Right ventricle myocardium inferior (tissue), 1 donor: ENCODE data around the gene MAN1A1. TPM values are rescaled to one million over a fixed set of nuclear protein-coding genes. Genes with fewer than 3 reads are reported as not detected.
A peak's percentile ranks its signal among the peaks of the same experiment; 100 is the strongest.

ENCODE experiments used
- ATAC-seq: fragments of 200-7000 bp; cut with Tn5 transposase; one replicate; pipeline ENCODE4 v1.9.1; 2020; ENCODE audit warnings: mild to moderate bottlenecking, moderate library complexity
- DNase-seq: peaks from one replicate; pipeline ENCODE4 v3.0.0; 2021; ENCODE audit errors: missing footprints
- intact Hi-C: fragments of 100-400 bp; cut with DNase I; formaldehyde crosslinking; loops from one replicate; pipeline ENCODE4 v1.11.0; 2022
- total RNA-seq: library from RNA; stranded (reverse); fragmentation: NEBNext Ultra II Directional; extraction: Animal tissue kit (Norgen Biotek cat#: 25700); gene quantifications from one replicate; pipeline ENCODE4 v1.2.1, GENCODE V29; 2021
- donor health status: DM: no; HTN: yes; CAD: no; lungs with severe emphysema.

MAN1A1 gene
- total RNA-seq, 1 donor from 2014 or later = 22.4 TPM

- no peak for DNase-seq
- intact Hi-C loops = no loop called here
- no peak for ATAC-seq
Observed at GRCh38 chr6:119257726-119258125, 91.8 kb downstream of the MAN1A1 start.

DNA sequence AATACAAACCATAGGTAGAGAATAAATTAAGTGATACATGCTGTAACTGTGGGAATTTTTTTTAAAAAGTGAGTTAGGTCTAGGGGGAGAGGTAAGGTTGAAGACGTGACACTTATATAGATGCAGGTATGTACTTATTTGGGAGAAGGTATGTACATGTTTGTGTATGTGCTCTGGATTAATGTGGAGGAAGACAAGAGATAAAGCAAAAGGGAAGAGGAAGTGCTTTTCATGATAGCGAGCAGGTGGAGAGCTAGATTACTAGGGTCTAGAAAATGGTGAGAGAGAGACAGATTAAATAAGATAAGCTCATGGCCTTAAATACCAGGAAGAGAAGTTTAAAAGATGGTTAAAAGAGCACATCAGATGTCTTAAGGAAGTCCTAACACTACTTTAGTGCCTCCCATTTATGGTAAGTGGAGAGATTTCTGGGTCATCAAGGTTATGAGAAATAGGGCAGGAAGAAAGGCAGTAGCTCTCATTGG lies 92.5 kb downstream of the MAN1A1 start:
- intact Hi-C loops = no loop called here
- ATAC-seq (no peak), DNase-seq (no peak)

DNA sequence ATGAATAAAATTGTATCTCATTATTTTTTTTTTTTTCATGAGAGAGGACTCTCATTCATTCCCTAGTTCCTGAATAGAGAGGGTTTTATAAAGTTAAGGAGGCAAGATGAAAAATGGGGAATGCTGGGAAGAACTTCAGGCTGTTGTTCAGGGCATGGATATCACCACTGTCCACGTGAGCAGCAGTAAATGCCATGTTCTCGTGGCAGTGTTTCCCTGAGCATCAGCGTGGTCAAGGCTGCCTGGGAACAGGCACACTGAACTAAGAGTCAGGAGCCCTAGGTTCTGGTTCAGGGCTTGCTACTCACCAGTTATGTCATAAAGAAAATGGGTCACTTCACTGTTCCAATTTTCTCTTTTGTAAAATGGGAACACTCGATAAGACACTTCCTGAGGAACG lies 93.2 kb downstream of the MAN1A1 start:
- DNase-seq (no peak), ATAC-seq (no peak)
- intact Hi-C loops = no loop called here

DNA sequence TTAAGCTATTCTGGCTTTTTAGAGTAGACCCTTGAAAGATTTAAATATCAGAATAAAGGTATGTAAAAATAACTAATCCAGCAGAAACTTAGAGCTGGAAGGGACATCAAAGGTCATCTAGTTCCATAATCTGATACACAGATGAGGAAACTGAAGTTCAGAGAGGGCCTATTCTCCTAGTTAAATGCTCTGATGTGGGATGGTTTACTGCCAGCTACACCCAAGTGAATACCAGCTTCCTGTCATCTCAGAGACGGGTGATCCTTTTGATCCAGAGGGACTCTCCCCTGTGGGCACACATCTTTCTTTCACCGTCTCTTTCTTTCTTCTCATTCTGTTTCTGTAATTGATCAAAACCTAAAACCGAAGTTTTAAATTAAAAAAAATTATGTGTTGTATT lies 94.1 kb downstream of the MAN1A1 start:
- DNase-seq (no peak), ATAC-seq (no peak)
- intact Hi-C loops = no loop called here

GRCh38 chr6:119250036-119250435 lies 99.5 kb downstream of the MAN1A1 start:
- DNase-seq (no peak), ATAC-seq (no peak)
- intact Hi-C loops = no loop called here

- intact Hi-C loops = no loop called here
- ATAC-seq (no peak), DNase-seq (no peak)
Observed at GRCh38 chr6:119249319-119249718, 100.2 kb downstream of the MAN1A1 start.

DNA sequence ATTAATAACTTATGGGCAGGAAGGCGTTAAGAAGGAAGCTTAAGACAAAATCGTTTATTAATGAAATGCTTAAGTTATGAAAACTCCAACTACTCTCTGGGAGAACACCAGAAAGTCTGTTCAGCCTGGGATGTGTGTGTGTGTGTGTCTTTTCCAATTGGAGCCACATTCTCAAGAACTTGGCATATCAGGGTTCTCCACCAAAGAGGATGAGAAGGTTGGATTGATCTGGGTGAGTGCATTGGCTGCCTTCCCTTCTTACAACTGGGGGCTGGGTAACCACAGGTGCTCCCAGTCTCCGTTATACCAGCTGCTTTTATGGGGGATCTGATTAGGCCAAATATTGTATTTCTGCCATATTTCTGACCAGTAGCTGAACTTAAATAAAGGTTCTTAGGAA lies 102.1 kb downstream of the MAN1A1 start:
- no peak for DNase-seq
- ATAC-seq = no peak
- intact Hi-C loops = no loop called here

GRCh38 chr6:119243657-119244056 lies 105.9 kb downstream of the MAN1A1 start:
- ATAC-seq (no peak), DNase-seq (no peak)
- intact Hi-C loops = no loop called here

GRCh38 chr6:119243037-119243436 lies 106.5 kb downstream of the MAN1A1 start:
- no peak for ATAC-seq
- intact Hi-C loops = no loop called here
- no peak for DNase-seq

DNA sequence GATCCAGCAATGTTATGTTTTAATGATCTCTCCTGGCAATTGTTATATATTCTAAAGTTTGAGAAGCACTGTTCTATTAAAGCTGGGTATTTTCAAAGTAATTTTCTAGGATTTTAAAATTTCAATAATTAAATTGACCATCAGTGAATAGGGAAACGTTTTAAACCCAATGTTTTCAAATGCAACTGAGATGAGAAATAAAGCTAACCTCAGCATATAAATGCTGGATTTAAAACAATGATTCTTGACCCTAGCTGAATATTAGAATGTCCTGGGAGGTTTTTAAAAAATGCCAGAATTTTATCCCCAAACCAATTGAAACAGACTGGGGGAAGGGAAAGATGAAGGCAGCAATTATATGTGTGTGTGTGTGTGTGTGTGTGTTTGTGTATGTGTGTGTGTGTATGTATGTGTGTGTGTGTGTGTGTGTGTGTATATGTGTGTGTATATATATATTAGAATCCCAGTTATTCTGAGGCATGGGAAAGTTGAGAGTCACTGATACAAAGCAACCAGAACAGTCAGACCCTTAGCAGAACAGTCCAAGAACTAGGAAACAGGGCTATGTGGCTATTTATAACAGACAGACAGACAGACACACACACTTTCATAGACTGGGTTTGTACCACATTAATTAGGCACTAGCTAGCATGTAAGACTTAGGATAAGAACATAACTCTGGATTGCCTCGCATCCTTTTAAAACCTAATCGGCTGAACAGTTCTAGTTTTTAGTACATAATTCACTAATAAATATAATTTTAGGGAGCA lies 107.8 kb downstream of the MAN1A1 start:
- ATAC-seq (no peak), DNase-seq (no peak)
- intact Hi-C loops = no loop called here

DNA sequence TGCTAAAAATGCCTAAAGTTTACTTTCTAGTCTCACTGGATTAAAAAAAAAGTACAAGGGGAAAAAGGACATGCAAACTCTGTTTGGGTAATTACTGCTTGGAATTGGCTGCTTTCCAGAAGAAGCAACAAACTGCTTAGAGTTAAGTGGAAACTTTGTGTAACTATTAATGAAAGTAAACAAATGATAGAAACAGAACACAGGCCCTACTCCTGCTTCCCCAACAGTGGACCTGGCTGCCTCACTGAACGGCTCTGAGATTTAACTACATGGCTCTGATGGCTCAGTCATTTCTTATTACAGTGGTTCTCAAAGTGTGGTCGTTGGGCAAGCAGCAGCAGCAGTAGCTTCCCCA lies 108.5 kb downstream of the MAN1A1 start:
- DNase-seq (no peak), ATAC-seq (peak; percentile 39)
- intact Hi-C loops = no loop called here

- intact Hi-C loops = no loop called here
- ATAC-seq (no peak), DNase-seq (no peak)
Observed at GRCh38 chr6:119240257-119241110, 109.1 kb downstream of the MAN1A1 start.

DNA sequence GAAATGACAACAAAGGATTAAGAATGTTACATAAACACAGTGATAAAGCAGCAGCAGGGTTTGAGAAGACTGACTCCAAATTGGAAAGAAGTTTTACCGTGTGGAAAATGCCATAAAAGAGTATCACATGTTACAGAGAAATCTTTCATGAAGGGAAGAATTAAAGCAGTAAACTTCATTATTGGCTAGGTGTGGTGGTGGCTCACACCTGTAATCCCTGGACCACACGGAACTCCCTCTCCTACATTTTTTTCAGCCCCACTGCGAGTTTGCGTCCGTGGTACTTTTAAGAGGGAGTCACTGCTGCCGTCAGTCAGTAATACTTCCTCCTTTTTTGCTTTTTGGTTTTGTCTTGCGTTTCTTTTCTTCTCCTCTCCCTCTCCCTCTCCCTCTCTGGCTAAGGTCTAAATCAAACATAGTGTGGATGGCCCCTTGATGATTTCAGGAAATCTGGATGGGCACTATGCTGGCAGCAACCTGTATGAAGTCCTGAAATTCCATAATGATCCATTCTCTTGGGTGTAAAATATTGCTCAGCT lies 112.3 kb downstream of the MAN1A1 start:
- intact Hi-C loops = no loop called here

DNA sequence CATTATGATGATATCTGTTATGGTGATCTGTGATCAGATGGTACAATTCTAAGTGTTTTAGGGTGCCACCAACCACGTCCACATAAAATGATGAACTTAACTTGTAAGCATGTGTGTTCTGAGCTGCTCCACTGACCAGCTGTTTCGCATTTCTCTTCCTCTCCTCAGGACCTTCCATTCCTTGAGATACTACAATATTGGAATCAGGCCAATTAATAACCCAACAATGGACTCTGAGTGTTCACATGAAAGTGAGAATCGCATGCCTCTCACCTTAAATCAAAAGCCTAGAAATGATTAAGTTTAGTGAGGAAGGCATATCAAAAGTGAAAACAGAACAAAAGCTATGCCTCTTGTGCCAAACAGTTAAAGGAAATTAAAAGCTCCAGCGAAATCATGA lies 114.6 kb downstream of the MAN1A1 start:
- no peak for DNase-seq
- intact Hi-C loops = no loop called here
- ATAC-seq = no peak

More for the DNA sequence above, 112.3 kb downstream of the MAN1A1 start:
- ATAC-seq (no peak), DNase-seq (no peak)

DNA sequence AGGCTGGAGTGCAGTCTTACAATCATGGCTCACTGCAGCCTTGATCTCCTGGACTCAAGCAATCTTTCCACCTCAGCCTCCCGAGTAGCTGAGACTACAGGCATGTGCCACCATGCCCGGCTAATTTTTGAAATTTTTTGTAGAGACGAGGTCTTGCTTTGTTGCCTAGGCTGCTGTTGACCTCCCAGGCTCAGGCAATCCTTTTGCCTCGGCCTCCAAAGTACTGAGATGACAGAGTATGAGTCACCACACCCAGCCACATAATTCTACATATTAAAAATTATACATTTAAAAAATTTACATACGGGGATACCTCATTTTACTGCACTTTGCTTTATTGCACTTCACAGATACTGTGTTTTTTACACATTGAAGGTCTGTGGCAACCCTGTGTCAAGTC lies 115.1 kb downstream of the MAN1A1 start:
- ATAC-seq = no peak
- intact Hi-C loops = no loop called here

GRCh38 chr6:119233312-119233984 lies 116.1 kb downstream of the MAN1A1 start:
- intact Hi-C loops = no loop called here
- ATAC-seq = no peak
- DNase-seq = no peak

More for the DNA sequence above, 115.1 kb downstream of the MAN1A1 start:
- no peak for DNase-seq

DNA sequence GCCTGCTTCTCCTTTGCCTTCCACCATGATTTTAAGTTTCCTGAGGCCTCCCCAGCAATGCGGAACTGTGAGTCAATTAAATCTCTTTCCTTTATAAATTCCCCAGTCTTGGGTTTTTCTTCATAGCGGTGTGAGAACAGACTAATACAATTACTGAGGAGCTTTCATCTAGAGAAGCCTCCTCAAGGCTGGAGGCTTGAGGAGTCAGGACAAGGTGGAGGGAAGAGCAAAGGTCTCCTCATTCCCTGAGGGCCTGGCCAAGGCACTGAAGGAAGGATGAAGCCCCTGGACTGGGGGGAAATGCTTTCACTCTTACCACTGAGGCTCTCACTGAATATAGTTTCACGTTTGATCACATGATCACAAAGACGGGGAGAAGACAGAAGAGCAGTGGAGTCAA lies 118.2 kb downstream of the MAN1A1 start:
- ATAC-seq (no peak), DNase-seq (no peak)
- intact Hi-C loops = no loop called here

DNA sequence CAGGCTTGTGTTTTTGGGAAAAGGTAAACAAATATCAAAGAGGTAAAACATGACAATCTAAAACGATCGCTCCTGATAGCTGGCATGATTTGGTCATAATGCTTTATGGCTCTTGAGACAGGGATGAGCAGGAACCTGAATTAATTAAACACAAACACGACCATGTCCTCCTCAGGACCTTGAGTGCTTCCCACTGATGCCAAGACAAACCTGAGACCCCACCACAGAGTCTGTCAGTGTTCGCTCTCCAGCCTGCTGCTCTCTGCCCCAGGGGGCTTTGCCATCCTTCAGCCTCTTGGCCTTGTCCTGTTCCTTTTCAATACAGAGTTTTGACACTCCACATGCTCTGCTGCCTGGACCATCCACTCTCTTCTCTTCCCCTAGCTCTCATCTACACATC lies 119.4 kb downstream of the MAN1A1 start:
- ATAC-seq (no peak), DNase-seq (no peak)
- intact Hi-C loops = no loop called here

GRCh38 chr6:119227377-119227776 lies 122.2 kb downstream of the MAN1A1 start:
- intact Hi-C loops = no loop called here
- DNase-seq = no peak
- ATAC-seq = no peak
